Neural crest cell (in vitro differentiated cells): ENCODE measurements around the gene GMCL1. TPM values are rescaled to one million over a fixed set of nuclear protein-coding genes. Genes with fewer than 3 reads are reported as not detected.

Experiments
- DNase-seq: peaks from one replicate; pipeline ENCODE4 v3.0.0; 2021; ENCODE audit warnings: low read depth, mixed read lengths, low spot score
- H3K27ac Mint-ChIP-seq: one replicate; pipeline ENCODE4 v1.8.0; 2021; ENCODE audit warnings: mild to moderate bottlenecking, mixed read lengths; ENCODE audit not compliant: unreplicated experiment
- H3K27me3 Mint-ChIP-seq: 2 replicates; pipeline ENCODE4 v1.8.0; 2021; ENCODE audit warnings: low read depth, mild to moderate bottlenecking, mixed read lengths
- H3K36me3 Mint-ChIP-seq: 2 replicates; pipeline ENCODE4 v1.8.0; 2021; ENCODE audit warnings: low read depth, mild to moderate bottlenecking, mixed read lengths
- H3K4me1 Mint-ChIP-seq: 2 replicates; pipeline ENCODE4 v1.8.0; 2021; ENCODE audit warnings: mixed read lengths
- H3K4me3 Mint-ChIP-seq: one replicate; pipeline ENCODE4 v1.8.0; 2021; ENCODE audit warnings: mild to moderate bottlenecking, mixed read lengths
- H3K9me3 Mint-ChIP-seq: 2 replicates; pipeline ENCODE4 v1.8.0; 2021; ENCODE audit warnings: mixed read lengths
- long read RNA-seq: library from polyadenylated mRNA; unstranded; transcript quantifications from one replicate; pipeline ENCODE4 v2.0.0, GENCODE V29; 2020
- total RNA-seq: library from RNA; stranded (reverse); gene quantifications from 2 replicates; pipeline ENCODE4 v1.2.1, GENCODE V29; 2021
- TF ChIP-seq, protein P1 (sequence below): fragments of 200-600 bp; sonication (generic); conservative IDR thresholded peaks from 2 replicates; pipeline ENCODE4 v1.5.0; 2021; ENCODE audit warnings: antibody characterized with exemption, mild to moderate bottlenecking

Gene GMCL1
- 19.3 and 21.6 TPM in 2 replicates for total RNA-seq
- long read RNA-seq, full-length matches to known transcripts = 22 of 28 reads
- long read RNA-seq, partial matches to known transcripts = 3 of 28 reads
- long read RNA-seq, other reads (novel, unspliced or antisense) = 3 of 28 reads

GRCh38 chr2:69829256-69830044 is at the start of gene GMCL1:
GMCL1 (plus strand) TSS chr2:69829660; CDS start chr2:69829893, 233 bp downstream.
- H3K27me3 Mint-ChIP-seq = no peaks in the 10 kb centered on the region
- peak within 1 kb of the TSS; percentile 94 for H3K27ac Mint-ChIP-seq
- peaks cover 42% of the 10 kb centered on the region for H3K4me1 Mint-ChIP-seq
- peak within 1 kb of the TSS; percentile 89 for H3K4me3 Mint-ChIP-seq
- no peaks in the 10 kb centered on the region for H3K9me3 Mint-ChIP-seq
- peak; percentile 97 for DNase-seq
- TF ChIP-seq, protein P1, sequence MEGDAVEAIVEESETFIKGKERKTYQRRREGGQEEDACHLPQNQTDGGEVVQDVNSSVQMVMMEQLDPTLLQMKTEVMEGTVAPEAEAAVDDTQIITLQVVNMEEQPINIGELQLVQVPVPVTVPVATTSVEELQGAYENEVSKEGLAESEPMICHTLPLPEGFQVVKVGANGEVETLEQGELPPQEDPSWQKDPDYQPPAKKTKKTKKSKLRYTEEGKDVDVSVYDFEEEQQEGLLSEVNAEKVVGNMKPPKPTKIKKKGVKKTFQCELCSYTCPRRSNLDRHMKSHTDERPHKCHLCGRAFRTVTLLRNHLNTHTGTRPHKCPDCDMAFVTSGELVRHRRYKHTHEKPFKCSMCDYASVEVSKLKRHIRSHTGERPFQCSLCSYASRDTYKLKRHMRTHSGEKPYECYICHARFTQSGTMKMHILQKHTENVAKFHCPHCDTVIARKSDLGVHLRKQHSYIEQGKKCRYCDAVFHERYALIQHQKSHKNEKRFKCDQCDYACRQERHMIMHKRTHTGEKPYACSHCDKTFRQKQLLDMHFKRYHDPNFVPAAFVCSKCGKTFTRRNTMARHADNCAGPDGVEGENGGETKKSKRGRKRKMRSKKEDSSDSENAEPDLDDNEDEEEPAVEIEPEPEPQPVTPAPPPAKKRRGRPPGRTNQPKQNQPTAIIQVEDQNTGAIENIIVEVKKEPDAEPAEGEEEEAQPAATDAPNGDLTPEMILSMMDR = no peak
- no peaks in the 10 kb centered on the region for H3K36me3 Mint-ChIP-seq

DNA sequence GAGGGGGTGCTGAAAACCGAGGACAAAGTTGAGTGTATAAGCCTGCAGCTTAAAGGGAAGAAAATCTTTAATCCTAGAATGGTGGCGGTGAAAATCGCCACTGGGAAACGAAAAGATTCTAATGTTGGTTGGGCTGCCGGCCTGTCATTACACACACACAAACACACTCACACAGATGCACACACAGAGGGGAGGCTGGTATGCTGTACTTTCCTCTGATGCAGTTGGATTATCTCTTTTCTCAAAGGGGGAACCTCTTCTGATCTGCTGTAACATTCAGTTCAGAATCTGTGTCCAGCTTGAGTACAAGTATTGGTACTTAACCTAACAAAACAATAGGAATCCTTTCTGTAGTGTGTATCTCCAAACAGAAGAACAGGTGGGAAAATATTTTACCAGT is 48.5 kb upstream of the GMCL1 start:
- H3K9me3 Mint-ChIP-seq = no peaks in the 10 kb centered on the region
- DNase-seq = no peak
- TF ChIP-seq, protein P1 = no peak
- H3K27me3 Mint-ChIP-seq = no peaks in the 10 kb centered on the region
- no peaks in the 10 kb centered on the region for H3K4me1 Mint-ChIP-seq
- no peak overlapping the region for H3K4me3 Mint-ChIP-seq
- no peak overlapping the region for H3K27ac Mint-ChIP-seq
- no peaks in the 10 kb centered on the region for H3K36me3 Mint-ChIP-seq

DNA sequence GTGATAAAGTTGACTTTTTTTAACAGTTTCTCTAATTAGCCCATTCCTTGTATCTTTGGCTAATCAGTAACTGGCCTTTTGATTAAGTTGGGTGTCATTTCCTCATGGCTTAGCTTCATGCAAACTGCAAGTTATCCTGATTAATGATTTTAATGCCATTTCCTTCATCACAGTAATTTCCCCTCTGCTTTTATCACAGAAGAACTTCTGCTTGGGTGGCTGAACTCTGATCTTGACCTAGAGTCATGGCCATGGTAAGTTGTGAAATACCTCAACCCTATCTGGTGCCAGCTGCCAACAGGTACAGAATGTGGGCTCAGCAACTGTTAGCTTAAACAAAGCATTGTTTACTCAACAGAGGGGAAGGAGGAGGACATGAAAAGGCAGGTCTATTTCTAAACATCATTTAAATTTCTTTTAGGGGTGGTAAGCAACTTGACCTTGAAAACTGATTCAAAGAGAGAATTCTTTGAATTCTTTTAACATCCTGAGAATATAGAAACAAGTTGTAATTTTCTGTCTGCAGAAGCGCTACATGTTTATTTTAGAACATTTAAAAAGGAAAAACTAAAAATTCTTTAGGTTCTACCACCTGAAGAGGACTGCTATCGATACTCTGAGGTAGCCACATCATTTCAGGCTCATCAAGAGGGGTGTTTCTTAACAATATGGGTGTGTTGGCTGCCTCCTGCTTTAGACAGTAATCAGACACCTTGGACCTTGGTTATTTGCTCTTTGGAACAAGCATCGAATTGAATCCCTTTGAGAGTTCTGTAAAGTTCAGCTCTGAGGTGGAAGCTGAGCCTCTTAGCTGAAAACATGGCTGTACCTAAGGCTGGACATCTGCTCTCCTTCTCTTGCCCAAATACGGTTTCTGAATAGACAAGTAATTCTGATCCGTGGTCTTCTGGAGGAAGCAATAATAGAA is 47.9 kb upstream of the GMCL1 start:
- Mint-ChIP-seq H3K36me3 (no peaks in the 10 kb centered on the region), H3K27me3 (no peaks in the 10 kb centered on the region), H3K4me1 (no peaks in the 10 kb centered on the region), H3K4me3 (no peak overlapping the region), H3K27ac (no peak overlapping the region), H3K9me3 (no peaks in the 10 kb centered on the region)
- TF ChIP-seq, protein P1 = no peak
- no peak for DNase-seq

DNA sequence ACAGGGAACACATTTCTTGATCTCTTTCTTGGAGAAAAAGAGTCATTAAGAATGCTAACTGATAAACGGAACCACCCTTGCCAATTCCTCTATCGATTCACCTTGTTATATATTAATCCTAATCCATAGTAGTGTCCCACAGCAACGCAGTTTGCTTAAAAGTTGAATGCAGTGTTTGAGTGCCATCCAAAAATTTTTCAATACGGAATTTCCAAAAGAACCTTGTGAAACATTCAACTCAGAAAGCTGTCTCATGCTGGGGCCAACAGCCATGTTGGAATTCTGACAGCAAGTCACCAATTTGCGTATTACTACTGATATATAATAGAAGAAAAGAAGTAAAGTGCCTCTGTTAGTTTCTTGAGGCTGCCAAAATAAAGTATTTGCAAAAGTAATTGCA is 45.2 kb upstream of the GMCL1 start:
- H3K27me3 Mint-ChIP-seq = no peaks in the 10 kb centered on the region
- TF ChIP-seq, protein P1 = no peak
- H3K27ac Mint-ChIP-seq = no peak overlapping the region
- H3K9me3 Mint-ChIP-seq = no peaks in the 10 kb centered on the region
- no peak overlapping the region for H3K4me3 Mint-ChIP-seq
- H3K4me1 Mint-ChIP-seq = peaks cover 4% of the 10 kb centered on the region
- no peak for DNase-seq
- H3K36me3 Mint-ChIP-seq = no peaks in the 10 kb centered on the region

DNA sequence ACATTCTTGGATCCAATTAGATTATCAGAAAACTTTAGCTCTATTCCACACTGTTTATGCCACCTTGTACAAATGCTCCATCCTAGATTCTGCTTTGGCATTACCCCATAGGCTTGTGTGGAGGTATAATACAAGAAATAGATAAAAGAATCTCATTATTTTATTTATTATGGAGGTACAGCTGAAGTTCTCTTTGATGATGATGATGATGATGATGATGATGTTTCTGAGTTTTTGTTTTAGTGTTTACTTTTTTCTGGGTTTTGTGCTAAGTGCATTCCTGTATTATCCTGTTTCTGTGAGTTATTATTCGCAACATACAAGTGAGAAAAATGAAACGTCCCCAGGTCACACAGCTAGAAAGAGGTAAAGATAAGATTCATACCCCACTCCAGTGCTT is 44.1 kb upstream of the GMCL1 start:
- no peak overlapping the region for H3K27ac Mint-ChIP-seq
- no peak for DNase-seq
- H3K27me3 Mint-ChIP-seq = no peaks in the 10 kb centered on the region
- H3K9me3 Mint-ChIP-seq = no peaks in the 10 kb centered on the region
- TF ChIP-seq, protein P1 = no peak
- H3K4me1 Mint-ChIP-seq = peaks cover 15% of the 10 kb centered on the region
- H3K4me3 Mint-ChIP-seq = no peak overlapping the region
- H3K36me3 Mint-ChIP-seq = no peaks in the 10 kb centered on the region
